Central memory CD4-positive, alpha-beta T cell (primary cell): ENCODE results near the gene AIF1L.
A peak's percentile ranks its signal among the peaks of the same experiment; 100 is the strongest.

ENCODE experiments used
- DNase-seq: peaks from one replicate; pipeline ENCODE4 v3.0.0; 2022
- total RNA-seq, 3 experiments: gene quantifications; one replicate each; lab custom pipeline; 2026; lab: John Stamatoyannopoulos, UW

Gene AIF1L
- total RNA-seq, result 0.16 to 1.4 (median 0.60) reads per million in 3 experiments

DNA sequence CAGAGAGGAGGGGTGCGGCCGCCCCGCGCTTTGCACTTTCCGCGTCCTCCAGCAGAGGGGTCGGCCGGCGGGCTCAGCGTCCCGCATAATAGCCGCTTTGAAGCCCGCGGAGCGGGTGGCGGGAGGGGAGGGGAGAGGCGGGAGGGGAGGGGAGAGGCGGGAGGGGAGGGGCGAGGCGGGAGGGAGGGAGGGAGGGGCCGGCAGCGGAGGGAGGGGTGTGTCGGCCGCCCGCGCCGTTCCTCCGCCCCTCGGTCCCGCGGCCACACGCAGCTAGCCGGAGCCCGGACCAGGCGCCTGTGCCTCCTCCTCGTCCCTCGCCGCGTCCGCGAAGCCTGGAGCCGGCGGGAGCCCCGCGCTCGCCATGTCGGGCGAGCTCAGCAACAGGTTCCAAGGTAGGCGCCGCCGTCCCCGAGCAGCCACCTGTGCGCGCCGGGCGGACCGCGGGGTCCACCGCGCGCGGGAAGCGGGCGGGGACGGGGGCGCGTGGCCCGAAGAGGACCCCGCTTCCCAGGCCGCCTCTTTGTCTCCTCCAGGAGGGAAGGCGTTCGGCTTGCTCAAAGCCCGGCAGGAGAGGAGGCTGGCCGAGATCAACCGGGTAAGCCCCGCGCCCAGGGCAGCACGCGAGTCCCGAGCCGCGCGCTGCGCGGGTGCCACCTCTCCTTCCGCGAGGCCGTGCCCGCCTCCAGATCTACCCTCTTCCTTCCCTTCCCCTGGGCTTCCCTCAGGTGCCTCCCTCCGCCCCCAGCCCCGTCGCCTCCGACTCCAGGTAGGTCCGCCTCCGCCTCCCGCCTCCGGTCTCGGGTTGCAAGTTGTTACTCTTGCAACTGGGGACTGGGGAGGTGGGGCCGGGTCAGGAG lies at the start of gene AIF1L:
AIF1L (plus strand) TSS at position 263 of the 857 bp plus-strand sequence; CDS start at position 362, 99 bp downstream.
- DNase-seq, result no peak

- peak; percentile 56 for DNase-seq
These were observed 49.6 kb upstream of the AIF1L start for GRCh38 chr9:131046581-131047202.

- DNase-seq, result no peak
These were observed 48.0 kb upstream of the AIF1L start for GRCh38 chr9:131048332-131048731.

DNA sequence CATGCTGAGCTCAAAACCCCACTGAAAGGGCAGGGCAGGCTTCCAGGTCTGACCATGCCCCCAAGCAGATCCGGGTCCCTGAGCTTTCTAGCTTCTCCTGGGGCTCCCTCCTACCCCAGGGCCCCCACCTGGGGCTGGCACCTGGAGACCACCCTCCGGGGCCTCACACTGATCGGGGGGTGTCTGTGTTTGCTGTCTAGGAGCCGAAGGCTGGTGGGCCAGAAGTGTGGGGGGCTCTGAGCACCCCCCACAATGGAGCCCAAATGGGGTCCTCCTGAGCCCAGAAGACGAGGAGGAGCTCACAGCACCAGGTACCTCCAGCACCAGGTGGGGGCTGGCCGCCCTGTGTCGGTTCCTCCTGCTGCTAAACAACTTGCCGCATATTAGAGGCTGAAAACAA lies 47.5 kb upstream of the AIF1L start:
- no peak for DNase-seq

GRCh38 chr9:131049829-131050715 lies 46.3 kb upstream of the AIF1L start:
- DNase-seq, result no peak

GRCh38 chr9:131050831-131051230 lies 45.5 kb upstream of the AIF1L start:
- DNase-seq, result no peak

- DNase-seq, result no peak
These were observed 44.5 kb upstream of the AIF1L start for GRCh38 chr9:131051592-131052517.

- DNase-seq, result no peak
These were observed 42.4 kb upstream of the AIF1L start for GRCh38 chr9:131053896-131054295.

GRCh38 chr9:131056781-131057506 lies 39.4 kb upstream of the AIF1L start:
- no peak for DNase-seq

- no peak for DNase-seq
These were observed 35.3 kb upstream of the AIF1L start for GRCh38 chr9:131060900-131061630.

GRCh38 chr9:131062969-131063368 lies 33.4 kb upstream of the AIF1L start:
- no peak for DNase-seq

- DNase-seq, result no peak
These were observed 30.7 kb upstream of the AIF1L start for GRCh38 chr9:131065599-131065998.

DNA sequence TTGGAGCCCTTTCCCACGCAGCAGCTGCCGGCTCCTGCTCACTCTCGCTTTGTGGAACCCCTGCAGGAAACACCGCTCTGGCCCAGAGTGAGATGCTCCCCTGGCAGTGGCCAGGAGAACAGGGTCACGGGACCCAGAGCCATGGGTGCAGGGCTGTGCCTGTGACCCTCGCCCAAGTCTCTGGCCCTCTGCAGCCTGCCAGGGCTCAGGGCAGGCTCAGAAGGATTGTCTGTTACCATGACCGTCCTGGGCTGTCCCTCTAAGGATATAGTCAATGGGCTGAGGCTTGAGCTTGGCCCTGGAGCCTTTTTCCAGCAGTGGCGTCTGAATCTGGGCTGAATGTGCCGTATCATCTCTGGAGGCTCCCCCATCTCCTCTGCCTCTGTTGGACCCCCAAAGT lies 28.7 kb upstream of the AIF1L start:
- no peak for DNase-seq

DNA sequence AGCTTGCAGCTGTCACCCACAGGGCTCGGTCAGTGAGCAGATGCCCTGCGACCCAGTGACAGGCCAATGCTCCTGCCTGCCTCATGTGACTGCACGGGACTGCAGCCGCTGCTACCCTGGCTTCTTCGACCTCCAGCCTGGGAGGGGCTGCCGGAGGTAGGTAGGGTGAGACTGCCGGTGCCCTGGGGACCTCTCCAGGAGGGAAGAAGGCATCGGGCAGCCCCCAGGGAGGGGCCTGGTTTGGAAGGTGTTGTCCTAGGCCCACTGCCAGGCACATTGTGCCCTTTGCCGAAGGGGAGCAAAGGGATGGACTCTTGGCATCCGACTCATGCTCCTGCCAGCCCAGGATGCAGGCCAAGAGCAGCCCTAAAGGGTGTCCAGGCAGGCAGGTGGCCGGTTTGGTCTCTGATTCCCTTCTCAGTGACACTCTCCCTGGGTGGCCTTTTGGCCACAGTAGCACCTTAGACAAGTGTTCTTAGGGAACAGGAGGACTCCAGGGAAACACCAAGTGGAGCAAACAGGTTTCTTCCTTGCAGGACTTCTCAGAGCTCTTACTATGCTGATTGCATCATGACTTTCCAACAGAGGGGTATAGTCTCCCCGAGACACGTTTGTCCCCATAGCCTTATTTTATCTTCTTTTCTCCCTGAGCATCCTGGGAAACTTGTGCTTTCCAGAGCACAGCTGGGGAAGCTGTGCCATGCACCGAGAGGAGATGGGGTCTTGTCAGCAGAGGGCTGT lies 28.1 kb upstream of the AIF1L start:
- DNase-seq, result no peak

DNA sequence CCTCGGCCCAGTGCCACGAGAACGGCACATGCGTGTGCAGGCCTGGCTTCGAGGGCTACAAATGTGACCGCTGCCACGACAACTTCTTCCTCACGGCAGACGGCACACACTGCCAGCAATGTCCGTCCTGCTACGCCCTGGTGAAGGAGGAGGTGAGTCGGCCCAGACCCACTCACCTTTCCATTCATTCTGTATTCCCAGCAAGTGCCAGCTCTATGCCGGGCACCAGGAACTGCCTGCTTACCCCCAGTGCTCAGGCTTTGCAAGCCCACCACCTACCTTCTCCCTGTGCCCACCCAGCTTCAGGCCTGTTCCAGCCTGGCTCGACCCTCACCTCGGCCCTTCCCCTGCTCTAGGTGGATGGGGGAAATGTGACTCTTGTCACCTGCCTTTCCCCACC lies 26.6 kb upstream of the AIF1L start:
- no peak for DNase-seq

GRCh38 chr9:131072107-131072870 lies 24.0 kb upstream of the AIF1L start:
- DNase-seq, result no peak

DNA sequence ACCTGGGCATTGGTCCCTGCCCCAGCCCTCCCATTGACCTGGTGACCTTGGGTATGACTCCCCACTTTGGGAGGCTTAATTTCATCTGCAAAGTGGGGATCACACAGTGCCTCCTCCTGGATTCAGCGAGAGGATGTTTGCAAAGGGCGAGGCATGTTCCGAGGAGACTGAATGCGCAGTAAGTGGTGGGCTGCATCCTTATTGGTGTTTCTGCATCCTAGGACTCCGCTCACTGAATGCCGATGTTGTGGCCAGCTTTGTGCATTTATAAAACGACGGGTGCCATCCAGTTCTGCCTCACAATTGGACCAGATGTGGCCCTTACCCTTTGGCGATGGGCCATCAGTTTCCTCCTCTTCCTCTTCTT lies 23.5 kb upstream of the AIF1L start:
- DNase-seq, result no peak

GRCh38 chr9:131076347-131077195 lies 19.8 kb upstream of the AIF1L start:
- no peak for DNase-seq
